SK-N-SH (cell line): ENCODE measurements around the gene TMEM74B. TPM values are rescaled to one million over a fixed set of nuclear protein-coding genes. Genes with fewer than 3 reads are reported as not detected.

Experiments
- CTCF ChIA-PET: fragments of 300-600, 350-600 bp; formaldehyde crosslinking; extraction: SDS; loops from one replicate; lab custom pipeline; 2021; lab: Yijun Ruan, JAX
- POLR2A ChIA-PET: fragments of 350-600 bp; sonication (Branson Sonifier 250); formaldehyde crosslinking; extraction: SDS; loops from one replicate; lab custom pipeline; 2020; ENCODE audit warnings: antibody characterized with exemption, inconsistent platforms; lab: Yijun Ruan, JAX
- DNase-seq: peaks from one replicate; pipeline ENCODE4 v3.0.0; 2012
- H2AFZ ChIP-seq: fragments of 200-600 bp; sonication (generic); 2 replicates; pipeline ENCODE4 v1.8.1; 2016; ENCODE audit warnings: antibody characterized with exemption, mild to moderate bottlenecking, low read depth
- H3F3A ChIP-seq: fragments of 200-600 bp; sonication (generic); replicated peaks from 2 replicates; pipeline ENCODE3; 2016; ENCODE audit warnings: antibody characterized with exemption, mild to moderate bottlenecking; ENCODE audit not compliant: insufficient read depth
- H3K27ac ChIP-seq, 2 experiments: fragments of 200-500 bp in 1 of 2; fragments of 200-600 bp in 1 of 2; sonication (Bioruptor generic) in 1 of 2; sonication (generic), shearing (Covaris generic) in 1 of 2; 2 replicates each; pipeline versions ENCODE4 v1.5.1 to v1.6.1; 2014 to 2016; ENCODE audit warnings: low read depth in 2 of 2, inconsistent platforms in 1 of 2, low read length in 1 of 2, mild to moderate bottlenecking in 1 of 2, mixed read lengths in 1 of 2
- H3K27me3 ChIP-seq: fragments of 200-600 bp; sonication (generic), shearing (Covaris generic); 2 replicates; pipeline ENCODE4 v1.6.1; 2016; ENCODE audit warnings: mixed run types; ENCODE audit not compliant: insufficient read depth
- H3K36me3 ChIP-seq, 2 experiments: fragments of 200-500 bp in 1 of 2; fragments of 200-600 bp in 1 of 2; sonication (Bioruptor generic) in 1 of 2; sonication (generic) in 1 of 2; replicated peaks in 1 of 2; 2 replicates each; pipeline versions ENCODE3 to v1.5.1; 2014 to 2016; ENCODE audit warnings: low read length in 1 of 2, mild to moderate bottlenecking in 1 of 2; ENCODE audit not compliant: insufficient read depth in 2 of 2, control insufficient read depth in 1 of 2
- H3K4me1 ChIP-seq, 2 experiments: fragments of 200-500 bp in 1 of 2; fragments of 200-600 bp in 1 of 2; sonication (Bioruptor generic) in 1 of 2; sonication (generic), shearing (Covaris generic) in 1 of 2; 2 replicates each; pipeline versions ENCODE4 v1.5.1 to v1.6.1; 2014 to 2016; ENCODE audit warnings: low read depth in 1 of 2, low read length in 1 of 2, mixed run types in 1 of 2; ENCODE audit not compliant: insufficient read depth in 2 of 2, control insufficient read depth in 1 of 2
- H3K4me2 ChIP-seq: fragments of 200-600 bp; sonication (generic), shearing (Covaris generic); 2 replicates; pipeline ENCODE4 v1.6.1; 2017; ENCODE audit warnings: mixed run types
- H3K4me3 ChIP-seq, 2 experiments: fragments of 200-500 bp in 1 of 2; fragments of 200-600 bp in 1 of 2; sonication (Bioruptor generic) in 1 of 2; sonication (generic), shearing (Covaris generic) in 1 of 2; 2 replicates each; pipeline versions ENCODE4 v1.5.1 to v1.8.1; 2014 to 2016; ENCODE audit warnings: low read depth in 2 of 2, inconsistent platforms in 1 of 2, low read length in 1 of 2, mild to moderate bottlenecking in 1 of 2, mixed read lengths in 1 of 2, moderate library complexity in 1 of 2
- H3K79me2 ChIP-seq: fragments of 200-600 bp; sonication (generic); 2 replicates; pipeline ENCODE4 v1.8.1; 2017; ENCODE audit warnings: mild to moderate bottlenecking; ENCODE audit not compliant: insufficient read depth
- H3K9ac ChIP-seq: fragments of 200-600 bp; sonication (generic); 2 replicates; pipeline ENCODE4 v1.6.1; 2017; ENCODE audit warnings: mixed run types
- H3K9me2 ChIP-seq: fragments of 200-600 bp; sonication (generic); 2 replicates; pipeline ENCODE4 v1.6.1; 2017; ENCODE audit warnings: mixed run types
- H3K9me3 ChIP-seq: fragments of 200-600 bp; sonication (generic); 2 replicates; pipeline ENCODE4 v1.6.1; 2017; ENCODE audit warnings: mixed run types, mild to moderate bottlenecking, moderate library complexity
- H4K20me1 ChIP-seq: fragments of 200-600 bp; sonication (generic); 2 replicates; pipeline ENCODE4 v1.6.1; 2017; ENCODE audit warnings: mild to moderate bottlenecking, mixed run types; ENCODE audit not compliant: insufficient read depth
- EP300 ChIP-seq, 2 experiments: IDR thresholded peaks; 2 replicates each; pipeline versions ENCODE4 v1.4.0 to v1.6.1; 2012; ENCODE audit warnings: borderline replicate concordance in 1 of 2, low read depth in 1 of 2, low read length in 1 of 2
- EZH2phosphoT487 ChIP-seq: fragments of 200-600 bp; sonication (generic); IDR thresholded peaks from 2 replicates; pipeline ENCODE4 v1.6.1; 2017; ENCODE audit warnings: low read depth, mixed run types, mild to moderate bottlenecking, antibody characterized with exemption, moderate library complexity, borderline replicate concordance
- FOSL2 ChIP-seq: IDR thresholded peaks from 2 replicates; pipeline ENCODE4 v1.4.0; 2012; ENCODE audit warnings: low read depth, mild to moderate bottlenecking, moderate library complexity, borderline replicate concordance
- FOXM1 ChIP-seq: IDR thresholded peaks from 2 replicates; pipeline ENCODE4 v1.4.0; 2012; ENCODE audit warnings: low read depth, mild to moderate bottlenecking
- JUND ChIP-seq: IDR thresholded peaks from 2 replicates; pipeline ENCODE4 v1.4.0; 2012
- POLR2AphosphoS5 ChIP-seq: IDR thresholded peaks from 2 replicates; pipeline ENCODE4 v1.6.1; 2012; ENCODE audit warnings: low read depth, low read length
- RAD21 ChIP-seq: IDR thresholded peaks from 2 replicates; pipeline ENCODE4 v1.6.1; 2012; ENCODE audit warnings: mild to moderate bottlenecking, low read length
- RCOR1 ChIP-seq: fragments of 150-350 bp; IDR thresholded peaks from 2 replicates; pipeline ENCODE4 v1.6.1; 2017; ENCODE audit warnings: antibody characterized with exemption, low read length
- RFX5 ChIP-seq: IDR thresholded peaks from 2 replicates; pipeline ENCODE4 v1.6.1; 2012; ENCODE audit warnings: mild to moderate bottlenecking, improper control_type of control experiment, low read length
- SIN3A ChIP-seq: IDR thresholded peaks from 2 replicates; pipeline ENCODE4 v1.6.1; 2012; ENCODE audit warnings: low read depth, mild to moderate bottlenecking, low read length, moderate library complexity, borderline replicate concordance
- SMC3 ChIP-seq: IDR thresholded peaks from 2 replicates; pipeline ENCODE4 v1.6.1; 2012; ENCODE audit warnings: low read depth, low read length, improper control_type of control experiment
- TCF12 ChIP-seq: IDR thresholded peaks from 2 replicates; pipeline ENCODE4 v1.4.0; 2012
- whole genome bisulfite sequencing: methylation state at CpG from one replicate; pipeline ENCODE4 v1.1.6; 2017; ENCODE audit warnings: low lambda C conversion rate; 5-methylcytosine and 5-hydroxymethylcytosine counted together
- polyA plus RNA-seq, 3 experiments: library from polyadenylated mRNA; depleted of rRNA; stranded (reverse); fragments of >200 nt; gene quantifications; 2 replicates each; pipeline ENCODE4 v1.2.3, GENCODE V29; 2012
- TF ChIP-seq, protein P1 (sequence below): fragments of 150-350 bp; IDR thresholded peaks from 2 replicates; pipeline ENCODE4 v1.6.1; 2017; ENCODE audit warnings: antibody characterized with exemption, low read length, low read depth, borderline replicate concordance
- TF ChIP-seq, protein P2 (sequence below): IDR thresholded peaks from 2 replicates; pipeline ENCODE4 v1.4.0; 2012; ENCODE audit warnings: low read depth
- TF ChIP-seq, protein P3 (sequence below): IDR thresholded peaks from 2 replicates; pipeline ENCODE4 v1.4.0; 2012; ENCODE audit warnings: low read depth, borderline replicate concordance
- TF ChIP-seq, protein P4 (sequence below): IDR thresholded peaks from 2 replicates; pipeline ENCODE4 v1.6.1; 2012; ENCODE audit warnings: mild to moderate bottlenecking, low read depth, low read length, moderate library complexity
- TF ChIP-seq, protein P5 (sequence below): fragments of 200-600 bp; sonication (generic); IDR thresholded peaks from 2 replicates; pipeline ENCODE4 v1.6.1; 2017; ENCODE audit warnings: antibody characterized with exemption, mild to moderate bottlenecking, moderate library complexity

The TMEM74B gene
- polyA plus RNA-seq, 1 of the 3 experiments (the other 2 are of a cell fraction) = 1.8 TPM

DNA sequence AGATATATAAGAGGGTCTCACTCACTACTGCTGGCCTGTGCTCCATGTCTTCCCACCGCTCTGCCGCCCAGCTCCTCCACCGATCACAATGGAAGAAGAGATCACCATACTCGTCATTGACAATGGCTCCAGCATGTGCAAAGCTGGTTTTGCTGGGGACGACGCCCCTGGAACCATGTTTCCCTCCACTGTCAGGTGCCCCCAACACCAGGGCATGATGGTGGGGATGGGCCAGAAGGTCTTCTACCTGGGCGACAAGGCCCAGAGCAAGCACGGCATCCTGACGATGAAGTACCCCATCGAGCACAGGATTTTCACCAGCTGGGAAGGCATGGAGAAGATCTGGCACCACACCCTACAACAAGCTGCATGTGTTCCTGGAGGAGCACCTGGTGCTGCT is 24.3 kb downstream of the TMEM74B start:
- ChIA-PET CTCF (interaction anchor here (1.3 kb wide), 1 partner anchor 16 kb away, joined by 3 read pairs; no protein-coding TSS in a partner anchor), POLR2A (no interaction called here)
- Histone ChIP-seq H3K9ac (no peak overlapping the region), H3K4me1 (no peaks in the 10 kb centered on the region), H3K9me2 (no peaks in the 10 kb centered on the region), H3F3A (no peaks in the 10 kb centered on the region), H2AFZ (no peak overlapping the region), H3K9me3 (no peaks in the 10 kb centered on the region), H3K4me3 (no peak overlapping the region), H3K27ac (no peak overlapping the region), H3K79me2 (no peaks in the 10 kb centered on the region), H4K20me1 (no peaks in the 10 kb centered on the region), H3K36me3 (peaks cover 22 to 64% of the 10 kb centered on the region in 2 experiments), H3K27me3 (no peaks in the 10 kb centered on the region), H3K4me2 (no peak overlapping the region)
- DNase-seq = no peak
- TF ChIP-seq RFX5 = no peak
- no peak for TF ChIP-seq FOSL2
- TF ChIP-seq, protein P1, sequence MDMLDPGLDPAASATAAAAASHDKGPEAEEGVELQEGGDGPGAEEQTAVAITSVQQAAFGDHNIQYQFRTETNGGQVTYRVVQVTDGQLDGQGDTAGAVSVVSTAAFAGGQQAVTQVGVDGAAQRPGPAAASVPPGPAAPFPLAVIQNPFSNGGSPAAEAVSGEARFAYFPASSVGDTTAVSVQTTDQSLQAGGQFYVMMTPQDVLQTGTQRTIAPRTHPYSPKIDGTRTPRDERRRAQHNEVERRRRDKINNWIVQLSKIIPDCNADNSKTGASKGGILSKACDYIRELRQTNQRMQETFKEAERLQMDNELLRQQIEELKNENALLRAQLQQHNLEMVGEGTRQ = no peak
- TF ChIP-seq POLR2AphosphoS5 = no peak
- TF ChIP-seq, protein P2, sequence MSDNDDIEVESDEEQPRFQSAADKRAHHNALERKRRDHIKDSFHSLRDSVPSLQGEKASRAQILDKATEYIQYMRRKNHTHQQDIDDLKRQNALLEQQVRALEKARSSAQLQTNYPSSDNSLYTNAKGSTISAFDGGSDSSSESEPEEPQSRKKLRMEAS = no peak
- TF ChIP-seq EP300 (IDR thresholded peaks at IDR 0.05; ENCODE audit: borderline replicate concordance in 1 of 2, low read depth in 1 of 2, low read length in 1 of 2) = no peak
- TF ChIP-seq, protein P3, sequence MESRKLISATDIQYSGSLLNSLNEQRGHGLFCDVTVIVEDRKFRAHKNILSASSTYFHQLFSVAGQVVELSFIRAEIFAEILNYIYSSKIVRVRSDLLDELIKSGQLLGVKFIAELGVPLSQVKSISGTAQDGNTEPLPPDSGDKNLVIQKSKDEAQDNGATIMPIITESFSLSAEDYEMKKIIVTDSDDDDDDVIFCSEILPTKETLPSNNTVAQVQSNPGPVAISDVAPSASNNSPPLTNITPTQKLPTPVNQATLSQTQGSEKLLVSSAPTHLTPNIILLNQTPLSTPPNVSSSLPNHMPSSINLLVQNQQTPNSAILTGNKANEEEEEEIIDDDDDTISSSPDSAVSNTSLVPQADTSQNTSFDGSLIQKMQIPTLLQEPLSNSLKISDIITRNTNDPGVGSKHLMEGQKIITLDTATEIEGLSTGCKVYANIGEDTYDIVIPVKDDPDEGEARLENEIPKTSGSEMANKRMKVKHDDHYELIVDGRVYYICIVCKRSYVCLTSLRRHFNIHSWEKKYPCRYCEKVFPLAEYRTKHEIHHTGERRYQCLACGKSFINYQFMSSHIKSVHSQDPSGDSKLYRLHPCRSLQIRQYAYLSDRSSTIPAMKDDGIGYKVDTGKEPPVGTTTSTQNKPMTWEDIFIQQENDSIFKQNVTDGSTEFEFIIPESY = no peak
- 96% methylated on average over 7 of the region's 10 CpGs for WGBS

DNA sequence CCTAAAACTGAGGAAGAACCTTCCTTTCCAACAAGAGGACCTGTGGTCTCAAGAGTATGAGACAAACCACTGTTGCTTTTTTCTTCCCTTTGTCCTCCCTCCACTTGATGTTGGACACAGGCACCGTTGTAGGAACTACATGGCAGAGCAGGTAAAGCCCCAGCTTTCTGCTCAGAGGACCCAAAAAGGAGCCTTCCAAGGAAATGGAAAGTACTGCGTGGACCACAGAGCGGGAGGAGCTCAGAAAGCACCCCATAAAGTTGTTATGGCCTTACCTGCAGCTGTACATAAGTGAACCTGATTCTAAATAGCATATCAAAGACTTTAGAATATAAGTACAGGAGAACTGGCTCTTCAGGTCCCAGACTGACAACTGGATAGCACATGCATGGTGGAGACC is 29.4 kb downstream of the TMEM74B start:
- Histone ChIP-seq H3K9ac (no peak overlapping the region), H3K4me3 (no peak overlapping the region; a peak in 1 of 4 replicates), H3K27me3 (no peaks in the 10 kb centered on the region), H3K36me3 (peaks cover 38 to 65% of the 10 kb centered on the region in 2 experiments), H3K79me2 (0 out of 2 replicates have a peak, but pooled peaks cover 9% of the 10 kb centered on the region), H3K9me2 (no peaks in the 10 kb centered on the region), H3K9me3 (no peaks in the 10 kb centered on the region), H3F3A (no peaks in the 10 kb centered on the region), H3K4me2 (no peak overlapping the region), H2AFZ (no peak overlapping the region), H3K27ac (no peak overlapping the region), H4K20me1 (no peaks in the 10 kb centered on the region), H3K4me1 (no peaks in the 10 kb centered on the region)
- CTCF ChIA-PET = interaction anchor here (1.4 kb wide), 1 partner anchor 47 kb away, joined by 4 read pairs; no protein-coding TSS in a partner anchor
- WGBS = 86% methylated on average over 3 of the region's 3 CpGs
- DNase-seq = no peak
- POLR2A ChIA-PET = no interaction called here
- TF ChIP-seq, protein P1 = no peak
- no peak for TF ChIP-seq FOSL2
- no peak for TF ChIP-seq RAD21
- TF ChIP-seq, protein P4, sequence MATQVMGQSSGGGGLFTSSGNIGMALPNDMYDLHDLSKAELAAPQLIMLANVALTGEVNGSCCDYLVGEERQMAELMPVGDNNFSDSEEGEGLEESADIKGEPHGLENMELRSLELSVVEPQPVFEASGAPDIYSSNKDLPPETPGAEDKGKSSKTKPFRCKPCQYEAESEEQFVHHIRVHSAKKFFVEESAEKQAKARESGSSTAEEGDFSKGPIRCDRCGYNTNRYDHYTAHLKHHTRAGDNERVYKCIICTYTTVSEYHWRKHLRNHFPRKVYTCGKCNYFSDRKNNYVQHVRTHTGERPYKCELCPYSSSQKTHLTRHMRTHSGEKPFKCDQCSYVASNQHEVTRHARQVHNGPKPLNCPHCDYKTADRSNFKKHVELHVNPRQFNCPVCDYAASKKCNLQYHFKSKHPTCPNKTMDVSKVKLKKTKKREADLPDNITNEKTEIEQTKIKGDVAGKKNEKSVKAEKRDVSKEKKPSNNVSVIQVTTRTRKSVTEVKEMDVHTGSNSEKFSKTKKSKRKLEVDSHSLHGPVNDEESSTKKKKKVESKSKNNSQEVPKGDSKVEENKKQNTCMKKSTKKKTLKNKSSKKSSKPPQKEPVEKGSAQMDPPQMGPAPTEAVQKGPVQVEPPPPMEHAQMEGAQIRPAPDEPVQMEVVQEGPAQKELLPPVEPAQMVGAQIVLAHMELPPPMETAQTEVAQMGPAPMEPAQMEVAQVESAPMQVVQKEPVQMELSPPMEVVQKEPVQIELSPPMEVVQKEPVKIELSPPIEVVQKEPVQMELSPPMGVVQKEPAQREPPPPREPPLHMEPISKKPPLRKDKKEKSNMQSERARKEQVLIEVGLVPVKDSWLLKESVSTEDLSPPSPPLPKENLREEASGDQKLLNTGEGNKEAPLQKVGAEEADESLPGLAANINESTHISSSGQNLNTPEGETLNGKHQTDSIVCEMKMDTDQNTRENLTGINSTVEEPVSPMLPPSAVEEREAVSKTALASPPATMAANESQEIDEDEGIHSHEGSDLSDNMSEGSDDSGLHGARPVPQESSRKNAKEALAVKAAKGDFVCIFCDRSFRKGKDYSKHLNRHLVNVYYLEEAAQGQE = no peak
- no peak for TF ChIP-seq EZH2phosphoT487
- no peak for TF ChIP-seq RCOR1
- TF ChIP-seq TCF12 = no peak
- no peak for TF ChIP-seq EP300 (IDR thresholded peaks at IDR 0.05; ENCODE audit: borderline replicate concordance in 1 of 2, low read depth in 1 of 2, low read length in 1 of 2)
- TF ChIP-seq, protein P5, sequence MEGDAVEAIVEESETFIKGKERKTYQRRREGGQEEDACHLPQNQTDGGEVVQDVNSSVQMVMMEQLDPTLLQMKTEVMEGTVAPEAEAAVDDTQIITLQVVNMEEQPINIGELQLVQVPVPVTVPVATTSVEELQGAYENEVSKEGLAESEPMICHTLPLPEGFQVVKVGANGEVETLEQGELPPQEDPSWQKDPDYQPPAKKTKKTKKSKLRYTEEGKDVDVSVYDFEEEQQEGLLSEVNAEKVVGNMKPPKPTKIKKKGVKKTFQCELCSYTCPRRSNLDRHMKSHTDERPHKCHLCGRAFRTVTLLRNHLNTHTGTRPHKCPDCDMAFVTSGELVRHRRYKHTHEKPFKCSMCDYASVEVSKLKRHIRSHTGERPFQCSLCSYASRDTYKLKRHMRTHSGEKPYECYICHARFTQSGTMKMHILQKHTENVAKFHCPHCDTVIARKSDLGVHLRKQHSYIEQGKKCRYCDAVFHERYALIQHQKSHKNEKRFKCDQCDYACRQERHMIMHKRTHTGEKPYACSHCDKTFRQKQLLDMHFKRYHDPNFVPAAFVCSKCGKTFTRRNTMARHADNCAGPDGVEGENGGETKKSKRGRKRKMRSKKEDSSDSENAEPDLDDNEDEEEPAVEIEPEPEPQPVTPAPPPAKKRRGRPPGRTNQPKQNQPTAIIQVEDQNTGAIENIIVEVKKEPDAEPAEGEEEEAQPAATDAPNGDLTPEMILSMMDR = no peak
- TF ChIP-seq FOXM1 = no peak
- TF ChIP-seq SMC3 = no peak
- no peak for TF ChIP-seq SIN3A
- TF ChIP-seq JUND = no peak
